D721Med (cell line): ENCODE measurements around the gene TNNT3.

Experiments used
- DNase-seq: peaks from one replicate; pipeline ENCODE4 v3.0.0; 2011; ENCODE audit warnings: low spot score; ENCODE audit not compliant: insufficient read length
- FAIRE-seq: peaks from 2 replicates; lab custom pipeline; 2011; peaks lifted over from hg19 to GRCh38; lab: Jason Lieb, UNC
- CTCF ChIP-seq: IDR thresholded peaks from 2 replicates; pipeline ENCODE4 v1.5.1; 2012; ENCODE audit warnings: mild to moderate bottlenecking, control low read depth; ENCODE audit not compliant: insufficient read depth; ENCODE audit errors: missing control alignments

Gene TNNT3

GRCh38 chr11:1933416-1934334 lies 14.2 kb downstream of the TNNT3 start:
- no peak for TF ChIP-seq CTCF
- DNase-seq (no peak), FAIRE-seq (no peak)

- no peak for FAIRE-seq
- DNase-seq: no peak
- TF ChIP-seq CTCF: no peak
These were observed 15.0 kb downstream of the TNNT3 start for GRCh38 chr11:1934335-1935155.

DNA sequence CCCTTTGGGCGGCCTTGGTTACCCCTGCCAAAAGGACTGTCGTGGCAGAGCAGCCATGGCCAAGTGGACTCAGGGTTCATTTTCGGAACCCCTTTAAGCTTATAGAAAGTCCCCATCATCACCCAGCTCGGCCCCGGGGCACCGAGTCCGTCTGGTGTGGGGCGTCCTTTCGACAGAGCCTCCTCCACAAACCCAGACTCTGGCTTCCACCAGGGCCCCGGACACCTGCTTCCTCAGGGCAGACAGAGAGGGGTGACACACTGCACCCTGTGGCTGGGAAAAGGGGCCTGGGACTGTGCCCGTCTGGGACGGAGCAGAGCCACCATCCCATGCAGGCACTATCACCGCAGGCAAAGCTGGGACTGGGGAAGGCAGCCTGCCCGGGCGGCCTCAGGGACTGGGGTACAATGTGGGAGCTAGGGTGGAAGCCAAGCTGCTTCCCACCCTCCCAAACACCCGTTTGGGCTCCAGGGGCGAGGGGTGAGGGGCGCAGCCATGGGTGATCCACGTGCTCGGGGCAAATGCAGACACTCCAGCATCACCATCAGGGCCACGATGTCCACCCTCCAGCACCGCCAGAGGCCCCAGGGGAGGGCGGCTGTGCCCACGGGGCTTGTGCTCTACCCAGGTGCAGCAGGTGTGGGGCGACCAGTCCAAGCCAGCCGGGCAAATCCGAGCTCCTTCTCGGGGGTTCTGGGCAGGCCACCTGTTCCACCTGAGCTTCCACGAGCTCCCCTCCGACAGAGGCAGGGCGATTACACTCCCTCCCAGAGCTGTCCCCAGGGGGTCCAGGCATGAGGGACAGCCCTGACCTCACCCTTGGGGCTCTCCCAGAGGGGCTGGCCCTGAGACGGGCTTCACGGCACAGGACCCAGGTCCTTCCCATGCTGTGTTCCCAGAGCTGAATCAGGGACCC lies 15.9 kb downstream of the TNNT3 start:
- no peak for DNase-seq
- no peak for FAIRE-seq
- no peak for TF ChIP-seq CTCF

GRCh38 chr11:1936072-1936780 lies 16.7 kb downstream of the TNNT3 start:
- TF ChIP-seq CTCF: no peak
- DNase-seq (no peak), FAIRE-seq (no peak)

- no peak for TF ChIP-seq CTCF
- no peak for FAIRE-seq
- no peak for DNase-seq
These were observed 17.5 kb downstream of the TNNT3 start for GRCh38 chr11:1936781-1937615.
